Esophagus muscularis mucosa (tissue), 4 donors: Measurements from ENCODE around the gene ITIH1.

Experiments
- CTCF ChIP-seq, 3 experiments: fragments of 200-600 bp in 2 of 3; fragments of 450-650 bp in 1 of 3; sonication (generic) in 2 of 3; IDR thresholded peaks; one replicate each; pipeline ENCODE4 v1.5.1; 2017 to 2019; ENCODE audit warnings: antibody characterized with exemption in 3 of 3, mild to moderate bottlenecking in 2 of 3, moderate library complexity in 1 of 3
- EP300 ChIP-seq: sonication (generic); formaldehyde crosslinking; IDR thresholded peaks from one replicate; pipeline ENCODE4 v1.6.1; 2017; ENCODE audit warnings: antibody characterized with exemption
- POLR2A ChIP-seq: fragments of 450-650 bp; IDR thresholded peaks from one replicate; pipeline ENCODE4 v1.6.1; 2017; ENCODE audit warnings: antibody characterized with exemption, moderate library complexity, mild to moderate bottlenecking, low read depth
- POLR2AphosphoS5 ChIP-seq, 2 donors: sonication (generic); formaldehyde crosslinking; IDR thresholded peaks; one replicate each; pipeline ENCODE4 v1.6.1; 2017; ENCODE audit warnings: antibody characterized with exemption in 2 of 2

DNA sequence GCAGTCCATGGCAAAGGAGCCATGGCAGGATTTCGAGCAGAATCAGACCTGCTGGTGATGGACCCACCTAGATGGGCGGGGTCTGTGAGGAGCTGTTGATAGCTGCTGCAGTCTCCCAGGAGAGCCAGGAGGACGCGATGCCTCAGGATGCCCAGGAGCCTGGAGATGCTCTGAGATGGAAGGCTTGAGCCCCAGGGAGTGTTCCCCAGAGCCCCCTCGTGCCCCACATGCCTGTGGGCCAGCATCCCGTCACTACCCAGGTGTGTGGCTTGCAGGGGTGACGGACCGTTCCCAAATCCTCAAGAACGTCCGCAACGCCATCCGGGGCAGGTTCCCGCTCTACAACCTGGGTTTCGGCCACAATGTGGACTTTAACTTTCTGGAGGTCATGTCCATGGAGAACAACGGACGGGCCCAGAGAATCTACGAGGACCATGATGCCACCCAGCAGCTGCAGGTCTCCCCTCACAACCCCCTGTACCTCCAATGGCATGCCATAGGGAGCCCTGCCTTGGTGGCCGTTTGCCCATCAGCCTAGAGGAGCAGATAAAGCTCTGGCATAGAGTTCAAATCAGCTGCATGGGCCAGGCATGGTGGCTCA is 6.7 kb downstream of the ITIH1 start:
- TF ChIP-seq CTCF (IDR thresholded peaks at IDR 0.05) (no peak), POLR2A (no peak), EP300 (no peak), POLR2AphosphoS5 (IDR thresholded peaks at IDR 0.05) (no peak)
